HCT116 (cell line): ENCODE results near the gene RASSF5.
A peak's percentile ranks its signal among the peaks of the same experiment; 100 is the strongest.

Source experiments
- EGR1 ChIP-seq: IDR thresholded peaks from 2 replicates; pipeline ENCODE4 v1.6.1; 2012; ENCODE audit warnings: low read depth
- ELF1 ChIP-seq: IDR thresholded peaks from 2 replicates; pipeline ENCODE4 v1.6.1; 2012; ENCODE audit warnings: low read depth, borderline replicate concordance
- EZH2 ChIP-seq: fragments of 200-600 bp; sonication (generic); IDR thresholded peaks from 2 replicates; pipeline ENCODE4 v1.6.1; 2017; ENCODE audit warnings: antibody characterized with exemption, mixed run types
- JUND ChIP-seq: IDR thresholded peaks from 2 replicates; pipeline ENCODE4 v1.6.1; 2012
- POLR2A ChIP-seq: IDR thresholded peaks from 2 replicates; pipeline ENCODE4 v1.7.0; 2011; ENCODE audit warnings: borderline replicate concordance; ENCODE audit not compliant: insufficient read depth, insufficient read length; ENCODE audit errors: extremely low read depth
- POLR2AphosphoS5 ChIP-seq: IDR thresholded peaks from 2 replicates; pipeline ENCODE4 v1.6.1; 2011; ENCODE audit warnings: mild to moderate bottlenecking, low read depth, low read length, moderate library complexity
- RAD21 ChIP-seq: IDR thresholded peaks from 2 replicates; pipeline ENCODE4 v1.6.1; 2012; ENCODE audit warnings: low read depth, mild to moderate bottlenecking
- TCF7L2 ChIP-seq: IDR thresholded peaks from 2 replicates; pipeline ENCODE4 v1.7.0; 2011; ENCODE audit warnings: borderline replicate concordance, inconsistent platforms; ENCODE audit not compliant: insufficient read depth, insufficient read length; ENCODE audit errors: extremely low read depth
- YY1 ChIP-seq: IDR thresholded peaks from 2 replicates; pipeline ENCODE4 v1.6.1; 2011; ENCODE audit warnings: low read length, low read depth, moderate library complexity, mild to moderate bottlenecking; ENCODE audit not compliant: insufficient replicate concordance; ENCODE audit errors: extremely low read depth
- ZNF274 ChIP-seq: fragments of 200-500 bp; sonication (Bioruptor generic); IDR thresholded peaks from 2 replicates; pipeline ENCODE4 v1.6.1; 2014; ENCODE audit warnings: mild to moderate bottlenecking, low read depth, low read length, inconsistent platforms
- TF ChIP-seq, protein P1 (sequence below), 3 experiments: fragments of 200-600 bp in 1 of 3; sonication (generic) in 1 of 3; IDR thresholded peaks in 2 of 3; conservative IDR thresholded peaks in 1 of 3; 2 replicates each; pipeline ENCODE4 v1.5.1; 2012 to 2017; ENCODE audit warnings: low read depth in 2 of 3, low read length in 2 of 3, antibody characterized with exemption in 1 of 3, borderline replicate concordance in 1 of 3, control low read depth in 1 of 3, mild to moderate bottlenecking in 1 of 3, mixed read lengths in 1 of 3, mixed run types in 1 of 3, moderate library complexity in 1 of 3; ENCODE audit not compliant: insufficient read depth in 1 of 3
- TF ChIP-seq, protein P2 (sequence below): IDR thresholded peaks from 2 replicates; pipeline ENCODE4 v1.6.1; 2012; ENCODE audit warnings: low read depth
- TF ChIP-seq, protein P3 (sequence below): IDR thresholded peaks from 2 replicates; pipeline ENCODE4 v1.6.1; 2011; ENCODE audit warnings: mild to moderate bottlenecking, low read length, moderate library complexity; ENCODE audit not compliant: insufficient replicate concordance; ENCODE audit errors: extremely low read depth
- TF ChIP-seq, protein P4 (sequence below): IDR thresholded peaks from 2 replicates; pipeline ENCODE4 v1.6.1; 2012

DNA sequence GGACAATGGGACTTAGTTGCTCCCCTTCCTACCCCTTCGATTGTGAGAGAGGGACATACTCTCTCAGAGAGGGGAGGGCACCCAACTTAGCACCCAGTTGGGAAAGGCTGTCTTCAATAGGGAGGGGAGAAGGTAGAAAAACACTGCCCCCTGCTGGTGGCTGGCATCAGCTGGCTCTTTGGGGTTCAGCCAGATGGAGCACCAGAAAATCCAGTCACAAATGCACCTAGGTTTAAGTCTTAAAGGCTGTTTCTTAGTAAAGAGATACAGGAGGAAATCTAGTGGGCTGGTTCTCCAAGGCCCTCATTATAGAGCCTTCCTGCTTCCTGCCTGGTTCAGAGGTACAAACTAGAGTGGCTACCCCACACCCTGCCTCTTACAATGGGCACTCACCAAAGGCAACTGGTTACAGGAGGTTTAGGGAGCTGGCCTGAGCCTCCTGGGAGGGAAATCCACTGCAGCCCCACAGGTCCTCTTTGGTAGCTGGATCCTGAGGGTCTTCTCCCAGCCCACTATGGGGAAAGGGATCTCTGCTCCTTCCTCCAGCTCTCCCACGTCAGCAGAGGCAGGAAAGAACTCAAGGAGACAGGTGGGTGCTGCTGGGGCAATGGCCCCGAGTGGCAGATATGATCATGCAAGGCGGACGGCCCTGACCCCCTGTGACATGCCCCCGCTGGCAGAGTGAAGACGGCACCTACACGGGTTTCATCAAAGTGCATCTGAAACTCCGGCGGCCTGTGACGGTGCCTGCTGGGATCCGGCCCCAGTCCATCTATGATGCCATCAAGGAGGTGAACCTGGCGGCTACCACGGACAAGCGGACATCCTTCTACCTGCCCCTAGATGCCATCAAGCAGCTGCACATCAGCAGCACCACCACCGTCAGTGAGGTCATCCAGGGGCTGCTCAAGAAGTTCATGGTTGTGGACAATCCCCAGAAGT lies 76.6 kb downstream of the RASSF5 start:
- TF ChIP-seq, protein P1, sequence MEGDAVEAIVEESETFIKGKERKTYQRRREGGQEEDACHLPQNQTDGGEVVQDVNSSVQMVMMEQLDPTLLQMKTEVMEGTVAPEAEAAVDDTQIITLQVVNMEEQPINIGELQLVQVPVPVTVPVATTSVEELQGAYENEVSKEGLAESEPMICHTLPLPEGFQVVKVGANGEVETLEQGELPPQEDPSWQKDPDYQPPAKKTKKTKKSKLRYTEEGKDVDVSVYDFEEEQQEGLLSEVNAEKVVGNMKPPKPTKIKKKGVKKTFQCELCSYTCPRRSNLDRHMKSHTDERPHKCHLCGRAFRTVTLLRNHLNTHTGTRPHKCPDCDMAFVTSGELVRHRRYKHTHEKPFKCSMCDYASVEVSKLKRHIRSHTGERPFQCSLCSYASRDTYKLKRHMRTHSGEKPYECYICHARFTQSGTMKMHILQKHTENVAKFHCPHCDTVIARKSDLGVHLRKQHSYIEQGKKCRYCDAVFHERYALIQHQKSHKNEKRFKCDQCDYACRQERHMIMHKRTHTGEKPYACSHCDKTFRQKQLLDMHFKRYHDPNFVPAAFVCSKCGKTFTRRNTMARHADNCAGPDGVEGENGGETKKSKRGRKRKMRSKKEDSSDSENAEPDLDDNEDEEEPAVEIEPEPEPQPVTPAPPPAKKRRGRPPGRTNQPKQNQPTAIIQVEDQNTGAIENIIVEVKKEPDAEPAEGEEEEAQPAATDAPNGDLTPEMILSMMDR (IDR thresholded peaks at IDR 0.05 in 2 of 3, conservative IDR thresholded peaks at IDR 0.05 in 1 of 3; ENCODE audit: borderline replicate concordance in 1 of 3, insufficient read depth in 1 of 3, low read depth in 2 of 3, low read length in 2 of 3), result peak; percentile 92 to 98 (median 95)
- peak; percentile 98 for TF ChIP-seq RAD21
- no peak for TF ChIP-seq POLR2A
- TF ChIP-seq, protein P2, sequence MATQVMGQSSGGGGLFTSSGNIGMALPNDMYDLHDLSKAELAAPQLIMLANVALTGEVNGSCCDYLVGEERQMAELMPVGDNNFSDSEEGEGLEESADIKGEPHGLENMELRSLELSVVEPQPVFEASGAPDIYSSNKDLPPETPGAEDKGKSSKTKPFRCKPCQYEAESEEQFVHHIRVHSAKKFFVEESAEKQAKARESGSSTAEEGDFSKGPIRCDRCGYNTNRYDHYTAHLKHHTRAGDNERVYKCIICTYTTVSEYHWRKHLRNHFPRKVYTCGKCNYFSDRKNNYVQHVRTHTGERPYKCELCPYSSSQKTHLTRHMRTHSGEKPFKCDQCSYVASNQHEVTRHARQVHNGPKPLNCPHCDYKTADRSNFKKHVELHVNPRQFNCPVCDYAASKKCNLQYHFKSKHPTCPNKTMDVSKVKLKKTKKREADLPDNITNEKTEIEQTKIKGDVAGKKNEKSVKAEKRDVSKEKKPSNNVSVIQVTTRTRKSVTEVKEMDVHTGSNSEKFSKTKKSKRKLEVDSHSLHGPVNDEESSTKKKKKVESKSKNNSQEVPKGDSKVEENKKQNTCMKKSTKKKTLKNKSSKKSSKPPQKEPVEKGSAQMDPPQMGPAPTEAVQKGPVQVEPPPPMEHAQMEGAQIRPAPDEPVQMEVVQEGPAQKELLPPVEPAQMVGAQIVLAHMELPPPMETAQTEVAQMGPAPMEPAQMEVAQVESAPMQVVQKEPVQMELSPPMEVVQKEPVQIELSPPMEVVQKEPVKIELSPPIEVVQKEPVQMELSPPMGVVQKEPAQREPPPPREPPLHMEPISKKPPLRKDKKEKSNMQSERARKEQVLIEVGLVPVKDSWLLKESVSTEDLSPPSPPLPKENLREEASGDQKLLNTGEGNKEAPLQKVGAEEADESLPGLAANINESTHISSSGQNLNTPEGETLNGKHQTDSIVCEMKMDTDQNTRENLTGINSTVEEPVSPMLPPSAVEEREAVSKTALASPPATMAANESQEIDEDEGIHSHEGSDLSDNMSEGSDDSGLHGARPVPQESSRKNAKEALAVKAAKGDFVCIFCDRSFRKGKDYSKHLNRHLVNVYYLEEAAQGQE, result no peak
- TF ChIP-seq EZH2, result no peak
- no peak for TF ChIP-seq TCF7L2
- TF ChIP-seq EGR1, result no peak
- TF ChIP-seq POLR2AphosphoS5, result no peak
- TF ChIP-seq, protein P3, sequence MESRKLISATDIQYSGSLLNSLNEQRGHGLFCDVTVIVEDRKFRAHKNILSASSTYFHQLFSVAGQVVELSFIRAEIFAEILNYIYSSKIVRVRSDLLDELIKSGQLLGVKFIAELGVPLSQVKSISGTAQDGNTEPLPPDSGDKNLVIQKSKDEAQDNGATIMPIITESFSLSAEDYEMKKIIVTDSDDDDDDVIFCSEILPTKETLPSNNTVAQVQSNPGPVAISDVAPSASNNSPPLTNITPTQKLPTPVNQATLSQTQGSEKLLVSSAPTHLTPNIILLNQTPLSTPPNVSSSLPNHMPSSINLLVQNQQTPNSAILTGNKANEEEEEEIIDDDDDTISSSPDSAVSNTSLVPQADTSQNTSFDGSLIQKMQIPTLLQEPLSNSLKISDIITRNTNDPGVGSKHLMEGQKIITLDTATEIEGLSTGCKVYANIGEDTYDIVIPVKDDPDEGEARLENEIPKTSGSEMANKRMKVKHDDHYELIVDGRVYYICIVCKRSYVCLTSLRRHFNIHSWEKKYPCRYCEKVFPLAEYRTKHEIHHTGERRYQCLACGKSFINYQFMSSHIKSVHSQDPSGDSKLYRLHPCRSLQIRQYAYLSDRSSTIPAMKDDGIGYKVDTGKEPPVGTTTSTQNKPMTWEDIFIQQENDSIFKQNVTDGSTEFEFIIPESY, result no peak
- TF ChIP-seq YY1, result no peak
- TF ChIP-seq, protein P4, sequence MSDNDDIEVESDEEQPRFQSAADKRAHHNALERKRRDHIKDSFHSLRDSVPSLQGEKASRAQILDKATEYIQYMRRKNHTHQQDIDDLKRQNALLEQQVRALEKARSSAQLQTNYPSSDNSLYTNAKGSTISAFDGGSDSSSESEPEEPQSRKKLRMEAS, result no peak
- TF ChIP-seq ZNF274, result no peak
- no peak for TF ChIP-seq JUND
- no peak for TF ChIP-seq ELF1
